Measurements from ENCODE around the gene ABCA1. TPM values are rescaled to one million over a fixed set of nuclear protein-coding genes. Genes with fewer than 3 reads are reported as not detected.

ABCA1 gene
- total RNA-seq, 2 donors from 2014 or later = 7.9 to 19.2 TPM

DNA sequence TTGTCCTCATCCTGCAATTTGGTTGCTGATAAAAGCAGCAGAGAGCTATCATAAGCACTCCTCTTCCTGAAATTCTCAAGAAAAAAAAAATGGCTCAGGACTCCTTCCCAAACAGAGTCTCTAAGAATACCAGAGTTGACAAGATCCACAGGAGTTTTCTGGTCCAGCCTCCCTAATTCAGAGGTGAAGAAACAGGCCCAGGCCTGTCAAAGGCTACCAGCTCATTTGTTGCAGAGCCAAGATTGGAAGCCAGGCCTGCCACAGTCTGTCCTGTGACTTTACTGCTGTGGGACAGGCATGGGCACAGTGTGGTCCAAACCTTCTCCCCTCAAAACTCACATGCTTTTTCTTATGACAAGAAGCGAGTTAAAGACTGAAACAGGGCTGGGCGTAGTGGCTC is 122.5 kb downstream of the ABCA1 start:
- H3K27ac ChIP-seq = no peak overlapping the region
- H3K36me3 ChIP-seq = peaks cover 89% of the 10 kb centered on the region
- no peak overlapping the region for H3K4me3 ChIP-seq

DNA sequence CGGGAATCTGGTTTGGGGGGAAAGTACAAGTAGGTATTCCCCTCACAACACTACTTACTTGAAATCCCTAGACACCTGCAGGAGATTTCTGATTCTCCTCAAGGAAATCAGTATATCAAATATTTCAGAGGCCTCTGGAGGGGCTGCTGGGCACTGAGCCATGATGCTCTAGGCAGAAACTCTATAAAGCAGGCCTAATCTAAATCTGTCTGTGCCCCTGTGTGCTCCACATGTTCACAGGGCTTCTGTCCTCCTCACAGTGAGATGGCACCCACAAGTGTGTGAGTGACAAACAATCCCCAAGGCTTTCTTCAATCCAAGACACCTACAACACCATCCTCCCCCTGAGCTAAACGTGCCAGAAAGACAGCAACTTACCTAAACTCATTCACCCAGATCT is 125.0 kb downstream of the ABCA1 start:
- Histone ChIP-seq H3K4me1 (no peaks in the 10 kb centered on the region), H3K4me3 (no peak overlapping the region), H3K27me3 (no peaks in the 10 kb centered on the region), H3K9me3 (no peaks in the 10 kb centered on the region), H3K27ac (no peak overlapping the region), H3K36me3 (peaks cover 88% of the 10 kb centered on the region)
- TF ChIP-seq, protein P1, sequence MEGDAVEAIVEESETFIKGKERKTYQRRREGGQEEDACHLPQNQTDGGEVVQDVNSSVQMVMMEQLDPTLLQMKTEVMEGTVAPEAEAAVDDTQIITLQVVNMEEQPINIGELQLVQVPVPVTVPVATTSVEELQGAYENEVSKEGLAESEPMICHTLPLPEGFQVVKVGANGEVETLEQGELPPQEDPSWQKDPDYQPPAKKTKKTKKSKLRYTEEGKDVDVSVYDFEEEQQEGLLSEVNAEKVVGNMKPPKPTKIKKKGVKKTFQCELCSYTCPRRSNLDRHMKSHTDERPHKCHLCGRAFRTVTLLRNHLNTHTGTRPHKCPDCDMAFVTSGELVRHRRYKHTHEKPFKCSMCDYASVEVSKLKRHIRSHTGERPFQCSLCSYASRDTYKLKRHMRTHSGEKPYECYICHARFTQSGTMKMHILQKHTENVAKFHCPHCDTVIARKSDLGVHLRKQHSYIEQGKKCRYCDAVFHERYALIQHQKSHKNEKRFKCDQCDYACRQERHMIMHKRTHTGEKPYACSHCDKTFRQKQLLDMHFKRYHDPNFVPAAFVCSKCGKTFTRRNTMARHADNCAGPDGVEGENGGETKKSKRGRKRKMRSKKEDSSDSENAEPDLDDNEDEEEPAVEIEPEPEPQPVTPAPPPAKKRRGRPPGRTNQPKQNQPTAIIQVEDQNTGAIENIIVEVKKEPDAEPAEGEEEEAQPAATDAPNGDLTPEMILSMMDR (IDR thresholded peaks at IDR 0.05) = no peak
- no peak for DNase-seq (ENCODE audit: low spot score)

More for the DNA sequence above, 122.5 kb downstream of the ABCA1 start:
- TF ChIP-seq, protein P1 (IDR thresholded peaks at IDR 0.05) = no peak
- H3K27me3 ChIP-seq = no peaks in the 10 kb centered on the region
- H3K4me1 ChIP-seq = no peaks in the 10 kb centered on the region
- H3K9me3 ChIP-seq = no peaks in the 10 kb centered on the region
- DNase-seq (ENCODE audit: low spot score) = no peak

DNA sequence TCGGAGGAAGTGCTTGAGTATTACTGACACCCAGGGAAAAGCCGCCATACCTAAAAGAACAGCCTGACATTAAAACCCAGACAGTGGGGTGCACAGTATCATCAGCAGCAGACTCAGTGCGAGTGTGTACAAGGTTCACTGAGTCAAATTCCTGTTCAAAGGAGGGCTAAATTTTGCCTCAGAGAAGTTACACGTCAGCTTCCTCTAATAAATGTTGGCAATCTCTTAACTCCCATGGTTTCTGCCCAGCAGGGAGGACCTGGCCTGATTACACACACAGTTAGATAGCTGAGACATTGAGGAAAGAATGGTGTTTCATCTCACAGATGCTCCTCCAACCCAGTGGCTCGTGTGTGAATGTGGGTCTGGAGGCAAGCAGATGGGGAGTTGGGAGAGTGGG is 125.8 kb downstream of the ABCA1 start:
- no peak overlapping the region for H3K4me3 ChIP-seq
- H3K36me3 ChIP-seq = peaks cover 92% of the 10 kb centered on the region
- no peak overlapping the region for H3K27ac ChIP-seq
- TF ChIP-seq, protein P1 (IDR thresholded peaks at IDR 0.05) = no peak
- no peaks in the 10 kb centered on the region for H3K27me3 ChIP-seq
- no peaks in the 10 kb centered on the region for H3K4me1 ChIP-seq
- H3K9me3 ChIP-seq = no peaks in the 10 kb centered on the region
- DNase-seq (ENCODE audit: low spot score) = no peak

DNA sequence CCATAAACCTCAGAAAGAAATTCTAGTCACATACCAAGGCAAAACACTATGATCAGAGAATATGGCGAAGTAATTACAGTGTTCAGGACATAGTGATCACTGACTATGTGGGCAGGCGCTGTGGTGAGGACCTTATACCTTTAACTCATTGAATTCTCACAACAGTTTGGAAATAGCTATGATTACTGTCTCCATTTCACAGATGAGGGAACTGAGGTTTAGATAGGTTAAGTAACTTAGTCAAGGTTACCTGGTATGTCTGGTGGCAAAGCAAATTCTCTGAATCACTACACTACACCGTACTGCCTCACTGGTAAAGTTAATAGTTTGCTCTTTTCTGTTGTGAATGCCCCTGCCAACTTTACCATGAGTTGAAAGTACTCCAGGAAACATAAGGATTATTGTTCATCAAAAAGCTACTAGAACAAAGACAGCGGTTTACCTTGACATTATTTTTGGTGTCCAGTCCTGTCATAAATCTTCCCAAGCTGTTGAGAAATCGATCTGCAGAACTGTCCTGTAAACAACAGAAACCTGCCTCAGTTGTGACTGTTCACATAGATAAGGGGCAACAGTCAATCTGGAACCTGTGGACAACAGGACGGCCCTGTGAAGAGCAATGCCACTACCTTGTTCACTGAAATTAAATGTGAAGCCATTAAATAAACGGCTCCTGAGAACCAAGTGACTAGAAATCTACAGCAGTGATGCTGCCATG is 127.7 kb downstream of the ABCA1 start:
- Histone ChIP-seq H3K9me3 (no peaks in the 10 kb centered on the region), H3K27ac (no peak overlapping the region), H3K4me3 (no peak overlapping the region), H3K27me3 (no peaks in the 10 kb centered on the region), H3K36me3 (peaks cover 92% of the 10 kb centered on the region), H3K4me1 (no peaks in the 10 kb centered on the region)
- TF ChIP-seq, protein P1 (IDR thresholded peaks at IDR 0.05) = no peak
- no peak for DNase-seq (ENCODE audit: low spot score)

DNA sequence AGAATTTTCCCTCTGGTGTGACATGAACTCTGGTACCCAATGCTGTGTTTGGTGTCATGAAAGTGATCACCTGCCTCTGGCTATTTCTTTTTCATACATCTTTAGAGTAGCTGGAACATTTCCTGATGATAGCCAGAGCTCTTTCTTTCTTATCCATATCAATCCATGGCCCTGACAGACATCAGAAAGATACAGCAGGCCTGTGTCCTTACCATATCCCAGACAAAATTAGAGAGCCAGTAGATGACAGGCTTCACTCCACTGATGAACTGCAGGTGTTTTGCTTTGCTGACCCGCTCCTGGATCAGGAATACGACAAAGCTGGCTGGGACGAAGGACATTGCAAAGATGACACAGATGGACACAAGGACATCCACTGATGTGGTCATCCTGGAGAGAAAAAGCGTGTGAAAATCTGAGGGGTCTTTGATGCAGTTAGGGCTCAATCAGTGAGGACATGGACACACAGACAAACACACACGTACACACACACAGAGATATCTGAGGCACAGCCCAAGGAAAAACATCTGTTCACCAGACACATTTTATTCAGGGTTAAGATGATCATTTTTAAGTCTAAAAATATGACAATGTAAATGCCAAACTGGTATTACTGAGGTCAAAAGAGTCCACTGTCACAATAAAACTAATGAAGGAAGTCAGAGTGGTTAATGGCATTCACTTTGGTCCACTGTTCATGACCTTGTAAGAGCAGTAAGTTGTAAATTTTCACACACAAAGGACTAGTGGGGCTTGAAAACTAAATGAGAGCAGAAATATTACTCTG is 129.6 kb downstream of the ABCA1 start:
- no peaks in the 10 kb centered on the region for H3K9me3 ChIP-seq
- H3K4me1 ChIP-seq = no peaks in the 10 kb centered on the region
- DNase-seq (ENCODE audit: low spot score) = no peak
- H3K4me3 ChIP-seq = no peak overlapping the region
- no peak overlapping the region for H3K27ac ChIP-seq
- TF ChIP-seq, protein P1 (IDR thresholded peaks at IDR 0.05) = no peak
- peaks cover 88% of the 10 kb centered on the region for H3K36me3 ChIP-seq
- no peaks in the 10 kb centered on the region for H3K27me3 ChIP-seq
